Kasumi-1 (cell line): Measurements from ENCODE around the gene HOXC12.

Experiments
- DNase-seq, 2 experiments: peaks; one replicate each; lab custom pipeline; 2025; lab: John Stamatoyannopoulos, UW

Gene HOXC12

DNA sequence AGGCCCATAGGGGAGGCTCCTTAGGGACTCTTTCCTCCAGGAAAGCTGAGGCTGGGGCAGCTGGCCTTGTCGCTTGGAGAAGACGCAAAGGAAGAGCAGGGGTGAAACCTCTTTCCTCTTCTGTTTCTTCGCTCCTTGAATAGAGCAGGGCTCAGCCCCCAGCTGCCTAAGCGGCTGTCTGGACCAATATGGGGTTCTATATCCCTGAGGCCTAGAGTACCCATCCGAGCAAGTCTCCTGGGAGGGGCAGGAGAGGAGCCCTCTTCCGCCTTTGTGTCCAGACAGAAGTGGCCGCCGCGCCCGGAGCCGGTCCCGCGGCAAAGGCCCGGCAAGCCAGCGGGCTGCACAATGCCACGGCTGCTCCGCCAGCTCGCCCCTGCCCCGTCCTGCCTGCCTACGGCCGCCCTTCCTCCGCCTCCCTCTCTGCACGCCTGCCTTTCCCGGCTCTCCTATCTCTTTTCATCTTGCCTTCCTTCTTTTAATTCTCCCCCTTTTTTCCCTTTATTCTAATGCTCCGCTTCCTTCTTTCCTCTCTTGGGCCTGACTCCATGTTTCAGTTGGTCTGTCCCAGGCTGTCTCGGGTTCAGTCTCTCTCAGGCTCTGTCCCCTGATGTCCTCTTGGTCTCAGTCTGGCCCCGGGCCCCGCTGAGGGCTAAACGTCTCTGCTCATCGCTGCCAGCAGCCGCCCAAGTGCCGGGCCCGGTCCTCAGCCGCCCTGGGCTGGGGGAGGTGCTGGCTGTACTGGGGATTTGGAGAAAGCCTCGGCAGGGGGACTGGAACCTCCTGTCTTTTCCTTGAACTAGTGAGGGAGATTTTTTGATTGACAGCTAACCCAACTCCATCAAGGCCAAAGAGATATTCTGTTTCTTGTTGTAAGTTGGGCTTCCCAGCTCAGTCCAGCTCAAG lies 42.8 kb downstream of the HOXC12 start:
- DNase-seq = no peak

DNA sequence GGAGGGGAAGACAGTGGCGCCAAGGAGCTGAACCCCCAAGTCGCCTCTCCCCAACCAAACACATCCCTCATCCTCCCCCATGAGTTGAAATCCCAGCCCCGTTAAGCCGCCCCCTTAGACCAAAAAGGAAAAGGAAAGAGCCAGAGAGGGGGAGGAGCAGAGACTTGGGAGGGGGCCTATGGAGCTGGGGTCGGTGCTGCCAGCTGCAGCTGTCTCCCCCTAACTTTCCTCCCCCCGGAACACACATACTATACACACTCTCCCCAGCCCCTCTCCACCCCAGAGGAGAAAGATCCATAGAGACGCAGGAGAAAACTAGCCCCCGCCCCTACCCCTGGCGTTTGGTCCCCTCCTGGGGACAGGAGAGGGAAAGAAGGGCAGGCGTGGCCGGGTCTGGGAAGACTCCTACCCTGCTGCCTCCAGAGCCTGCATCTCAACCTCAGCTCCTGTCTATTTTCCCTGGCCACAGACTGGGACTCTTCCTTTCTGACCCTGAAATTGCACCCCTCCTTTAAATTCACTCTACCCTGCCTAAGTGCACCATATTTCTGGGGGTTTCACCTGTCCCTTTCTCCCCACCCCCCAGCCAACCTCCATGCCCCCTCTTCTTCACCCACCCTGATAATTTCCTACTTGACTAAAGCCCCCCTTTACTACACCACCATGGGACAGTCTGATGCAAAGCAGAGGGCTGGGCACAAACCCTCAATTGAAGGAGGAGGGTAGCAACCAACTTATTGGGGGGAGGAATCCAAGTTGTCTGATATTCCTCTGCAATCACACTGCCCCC lies 43.6 kb downstream of the HOXC12 start:
- no peak for DNase-seq

DNA sequence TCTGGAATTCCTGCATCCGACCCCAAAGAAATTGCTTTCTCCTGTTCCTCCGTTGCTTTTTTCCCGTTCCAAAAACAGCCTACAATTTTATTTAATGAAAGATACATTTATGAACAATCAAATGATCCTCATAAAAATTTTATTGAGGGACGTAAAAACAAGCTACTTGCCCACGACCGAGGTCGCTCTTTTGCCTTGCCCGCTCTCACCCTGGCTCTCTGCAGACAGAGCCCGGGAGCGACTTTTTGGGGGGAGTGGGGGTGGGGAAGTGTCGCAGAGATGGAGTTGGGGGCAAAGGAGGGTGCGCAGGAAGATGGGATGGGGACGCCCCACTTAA lies 44.2 kb downstream of the HOXC12 start:
- no peak for DNase-seq

GRCh38 chr12:53999559-54000115 lies 44.9 kb downstream of the HOXC12 start:
- no peak for DNase-seq

GRCh38 chr12:54000116-54001114 lies 45.7 kb downstream of the HOXC12 start, which contains the start of gene HOXC9:
Gene HOXC9, plus strand, starts transcription at chr12:54000161. Its CDS starts 28 bp downstream, at chr12:54000189.
- DNase-seq = no peak

DNA sequence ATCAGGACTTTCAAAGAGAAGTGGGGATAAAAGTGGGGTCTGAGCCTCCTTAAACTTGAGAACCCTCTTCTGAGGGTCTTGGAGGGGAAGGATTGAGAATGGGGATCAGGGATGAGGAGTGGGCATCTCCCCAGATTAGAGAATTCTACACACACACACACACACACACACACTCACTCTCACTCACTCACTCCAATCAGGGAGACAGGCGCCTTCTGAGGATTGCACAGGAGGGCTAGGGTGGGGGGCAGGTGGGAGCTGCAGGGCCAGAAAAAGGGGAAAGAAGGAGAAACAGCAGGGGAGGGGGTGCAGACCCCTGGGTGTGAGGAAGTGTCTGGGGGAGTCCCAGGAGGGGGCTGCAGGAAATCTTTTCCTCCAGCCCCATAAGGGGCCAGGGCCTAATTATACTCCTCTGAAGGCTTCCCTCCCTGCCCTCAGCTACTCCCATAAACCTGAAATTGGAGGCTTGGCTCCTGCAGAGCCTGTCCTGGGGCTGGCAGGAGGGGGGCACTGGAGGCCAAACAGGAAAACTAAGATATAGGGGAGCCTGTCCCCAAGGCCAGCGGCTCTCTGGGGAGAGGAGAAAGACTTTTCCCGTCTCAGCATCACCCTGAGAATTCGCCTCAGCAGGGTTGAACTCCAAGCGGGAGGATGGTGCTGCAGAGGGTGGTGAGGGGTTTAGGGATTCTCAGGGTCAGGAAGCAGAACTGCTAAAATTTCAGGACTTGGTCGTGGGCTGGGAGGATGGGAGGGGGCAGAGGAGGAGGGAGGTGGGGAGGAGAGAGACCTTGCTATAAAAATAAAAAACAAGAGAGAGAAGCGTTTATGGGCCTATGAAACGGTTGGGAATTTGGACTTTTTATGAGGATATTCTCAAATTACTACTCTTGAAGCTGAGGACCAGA lies 46.8 kb downstream of the HOXC12 start:
- DNase-seq = no peak

DNA sequence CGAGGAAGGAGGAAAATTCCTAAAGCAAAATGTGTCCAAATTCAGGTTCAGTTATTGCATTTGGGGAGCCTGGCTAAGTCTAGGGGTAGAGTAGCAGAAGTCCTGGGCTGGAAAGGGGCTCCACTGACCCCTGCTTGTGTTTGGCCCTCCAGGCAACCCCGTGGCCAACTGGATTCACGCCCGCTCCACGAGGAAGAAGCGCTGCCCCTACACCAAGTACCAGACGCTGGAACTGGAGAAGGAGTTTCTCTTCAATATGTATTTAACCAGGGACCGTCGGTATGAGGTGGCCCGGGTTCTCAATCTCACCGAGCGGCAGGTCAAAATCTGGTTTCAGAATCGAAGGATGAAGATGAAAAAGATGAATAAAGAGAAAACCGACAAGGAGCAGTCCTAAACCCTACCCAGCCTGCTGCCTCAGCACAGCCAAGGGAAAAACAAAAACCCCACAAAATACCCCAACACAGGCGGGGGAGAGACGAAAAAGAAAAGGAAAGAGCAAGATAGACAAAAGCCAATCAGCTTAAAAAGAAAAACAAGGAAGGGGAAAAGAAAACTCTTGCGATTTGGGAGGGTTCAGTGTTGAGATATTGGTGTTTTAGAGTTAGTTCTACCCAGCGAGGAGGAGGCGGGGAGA lies 47.7 kb downstream of the HOXC12 start:
- no peak for DNase-seq

- no peak for DNase-seq
Measured at GRCh38 chr12:54002915-54003389, 48.2 kb downstream of the HOXC12 start.

DNA sequence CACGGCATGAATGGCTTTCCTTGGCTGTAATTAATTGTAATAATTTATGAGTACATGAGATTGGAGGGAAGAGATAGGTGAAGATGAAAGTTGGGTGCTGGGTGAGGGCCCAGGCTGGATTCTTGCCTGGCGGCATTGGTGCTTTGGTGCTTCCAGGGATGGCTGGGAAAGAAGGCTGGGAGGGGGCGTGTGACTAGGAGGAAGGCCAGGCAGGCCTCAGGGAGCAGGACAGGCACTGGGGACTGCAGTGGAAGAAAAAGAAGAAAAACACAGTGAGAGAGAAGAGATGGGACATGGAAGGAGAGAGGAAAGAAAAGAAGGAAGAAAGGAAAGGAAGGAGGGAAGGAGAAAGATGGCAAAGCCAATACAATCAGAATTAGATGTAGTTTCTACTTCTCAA lies 48.9 kb downstream of the HOXC12 start:
- DNase-seq = no peak

DNA sequence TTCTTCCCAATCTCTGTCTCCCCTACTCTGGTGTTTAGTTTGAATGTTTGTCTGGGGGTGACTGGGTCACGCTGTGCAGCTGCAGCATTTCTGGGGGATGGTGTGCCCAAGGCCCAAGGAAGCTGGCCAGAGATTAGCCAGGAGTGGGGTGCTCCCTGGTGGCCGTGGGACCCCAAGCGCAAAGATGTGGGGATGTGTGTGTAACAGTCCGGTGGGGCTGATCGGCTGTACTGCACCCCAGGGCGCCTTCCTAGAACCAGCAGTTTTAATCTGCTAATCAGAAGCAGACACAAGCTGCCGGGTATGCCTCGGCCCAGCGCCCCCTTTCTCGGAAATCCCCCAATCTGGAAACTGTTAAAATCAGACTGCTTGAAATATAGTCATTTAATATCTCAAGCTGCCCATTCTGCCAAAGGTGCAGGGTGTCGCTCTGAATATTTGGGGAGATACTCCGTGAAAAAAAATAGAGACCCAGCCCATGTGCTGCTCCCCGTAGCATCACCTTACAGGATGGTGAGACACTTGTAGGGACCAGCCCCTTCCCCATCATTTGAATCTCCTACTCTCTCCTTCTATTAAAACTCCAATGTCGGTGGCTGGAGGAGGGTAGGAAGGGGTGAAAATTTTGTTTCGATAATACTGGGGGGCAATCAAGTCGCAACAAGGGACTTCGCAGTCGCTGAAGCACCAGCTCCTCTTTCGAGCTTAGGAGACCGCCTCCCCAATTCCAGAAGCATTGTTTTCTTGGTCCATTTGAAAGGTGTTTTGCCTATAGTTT lies 49.5 kb downstream of the HOXC12 start:
- DNase-seq = no peak

DNA sequence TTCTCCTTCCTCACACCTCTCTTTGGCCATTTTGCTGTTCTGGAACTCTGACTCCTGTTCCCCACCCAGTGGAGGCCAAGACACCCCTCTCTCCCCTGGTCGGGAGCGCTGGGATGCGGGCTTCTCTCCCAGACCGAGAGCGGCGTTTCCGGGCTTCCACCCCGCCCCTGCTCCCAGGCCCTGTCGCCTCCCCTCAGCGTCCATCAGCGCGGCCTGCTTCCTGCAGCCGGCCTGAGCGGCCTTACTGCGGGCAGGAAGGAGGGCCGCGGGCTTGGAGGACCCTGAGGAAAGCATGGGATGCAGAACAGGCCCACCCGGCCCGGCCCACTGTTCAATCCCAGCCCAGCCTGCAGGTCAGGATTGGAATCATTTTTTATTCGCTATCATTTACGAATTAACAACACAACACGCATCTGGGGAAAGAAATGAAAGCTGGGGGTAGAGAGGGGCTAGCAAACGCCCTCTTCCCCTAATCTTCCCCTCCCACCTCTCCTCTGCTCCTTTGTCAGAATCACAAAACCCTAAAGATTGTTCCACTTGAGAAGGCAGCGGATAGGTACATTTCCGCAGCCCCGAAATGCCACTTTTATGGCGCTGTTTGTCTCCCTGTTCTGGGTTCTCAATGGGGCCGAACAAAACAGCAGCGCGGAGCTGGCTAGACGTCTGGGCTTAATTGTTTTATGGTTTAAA lies 50.3 kb downstream of the HOXC12 start:
- DNase-seq = no peak

- DNase-seq = no peak
Measured at GRCh38 chr12:54005531-54005852, 50.8 kb downstream of the HOXC12 start.

DNA sequence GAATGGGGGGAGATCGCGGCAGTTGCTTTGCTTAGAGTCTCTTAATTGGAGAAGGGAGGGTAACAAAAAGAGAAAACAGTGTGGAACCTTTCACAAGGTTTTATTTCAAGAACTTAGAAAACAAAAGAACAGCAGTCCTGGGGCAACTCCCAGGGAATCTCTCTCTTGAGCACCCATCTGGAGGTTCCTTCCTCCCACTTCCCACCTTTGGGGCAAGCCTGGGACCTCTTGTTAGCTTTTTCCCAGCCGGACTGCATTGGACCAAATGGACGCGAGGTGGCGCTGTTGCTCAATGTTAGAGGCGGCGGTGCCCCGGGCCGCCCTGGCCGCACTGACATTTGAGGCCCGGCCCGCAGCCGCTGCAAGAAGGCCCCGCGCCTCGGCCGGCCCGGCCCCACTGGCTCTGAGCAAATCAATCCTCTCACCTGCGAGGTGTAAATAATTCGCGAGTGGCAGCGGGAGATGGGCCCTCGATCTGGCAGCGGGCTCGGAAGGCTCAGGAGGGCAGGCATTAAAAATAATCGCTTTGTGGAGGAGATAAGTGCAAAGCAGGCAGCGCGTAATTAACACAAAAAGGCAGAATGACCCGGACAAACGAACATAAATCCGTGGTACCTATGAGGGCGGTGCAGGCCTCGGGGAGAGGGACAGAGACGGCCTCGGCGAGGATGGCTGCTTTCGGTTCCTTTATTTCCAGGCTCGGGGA lies 51.3 kb downstream of the HOXC12 start:
- DNase-seq = peak; percentile 72 to 78

DNA sequence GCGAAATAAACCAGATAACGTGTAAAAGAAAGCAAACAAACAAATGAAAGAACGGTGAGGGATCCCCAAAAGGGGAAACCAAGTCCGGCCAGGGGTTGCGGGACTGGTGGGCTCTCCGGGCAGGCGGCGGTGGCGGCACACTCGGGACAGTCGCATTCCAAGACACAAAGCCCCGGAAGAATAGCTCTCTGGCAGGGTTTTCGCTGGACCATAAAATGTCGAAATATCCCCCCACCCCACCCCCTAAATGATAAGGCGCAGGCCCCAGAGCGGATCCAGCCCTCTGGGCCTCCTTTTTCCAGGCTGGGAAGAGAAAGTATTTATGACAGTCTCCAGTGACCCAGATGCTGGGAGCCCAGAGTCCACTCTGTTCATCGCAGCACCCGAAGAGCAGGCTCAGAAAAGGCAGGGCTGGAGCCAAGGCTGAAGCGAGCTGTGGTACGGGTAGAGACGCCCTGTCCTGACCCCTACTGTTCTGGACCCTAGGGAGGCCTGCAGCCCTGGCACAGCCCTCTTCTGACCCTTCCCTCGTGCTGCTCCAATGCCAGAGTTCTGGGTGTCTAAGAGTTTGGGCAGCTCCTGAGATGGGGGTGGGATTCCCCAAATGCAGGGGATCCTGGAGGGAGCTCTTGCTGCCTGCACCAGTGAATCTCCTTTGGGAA lies 52.0 kb downstream of the HOXC12 start:
- no peak for DNase-seq

GRCh38 chr12:54007538-54008259 lies 53.0 kb downstream of the HOXC12 start:
- no peak for DNase-seq

- DNase-seq = no peak
Measured at GRCh38 chr12:54008260-54008552, 53.5 kb downstream of the HOXC12 start.
